A549 (cell line): Measurements from ENCODE around the gene RPL41. TPM values are rescaled to one million over a fixed set of nuclear protein-coding genes. Genes with fewer than 3 reads are reported as not detected.

Source experiments
- ATAC-seq, 2 experiments: fragments of 200-7000 bp in 1 of 2; fragments of >200 bp in 1 of 2; cut with Nextera tagmentation in 1 of 2; cut with Tn5 transposase in 1 of 2; 3 replicates each; pipeline versions ENCODE4 v1.8.0 to v1.9.1; 2018 to 2020; ENCODE audit warnings: mild to moderate bottlenecking in 1 of 2, moderate library complexity in 1 of 2
- CTCF ChIA-PET: fragments of 300-600 bp; sonication (Branson Sonifier 250); formaldehyde crosslinking; extraction: SDS; loops from one replicate; lab custom pipeline; 2021; ENCODE audit warnings: antibody characterized with exemption, inconsistent platforms; lab: Yijun Ruan, JAX
- POLR2A ChIA-PET: fragments of 350-600 bp; formaldehyde crosslinking; extraction: SDS; loops from one replicate; lab custom pipeline; 2021; ENCODE audit warnings: antibody characterized with exemption, inconsistent platforms; lab: Yijun Ruan, JAX
- DNase-seq, 2 experiments: peaks; one replicate each; pipeline versions ENCODE4 v3.0.0 to v3.0.0-alpha.2; 2011 to 2016; ENCODE audit warnings: low read depth in 1 of 2, low spot score in 1 of 2
- FAIRE-seq: peaks from 2 replicates; lab custom pipeline; 2011; peaks lifted over from hg19 to GRCh38; lab: Jason Lieb, UNC
- H3K27ac ChIP-seq, 2 experiments: fragments of >200 bp; sonication (Bioruptor Twin); formaldehyde crosslinking; 3 replicates each; pipeline ENCODE4 v1.5.1; 2016 to 2017
- H3K4me1 ChIP-seq: fragments of >200 bp; sonication (Bioruptor Twin); formaldehyde crosslinking; 3 replicates; pipeline ENCODE4 v1.6.1; 2016
- H3K4me2 ChIP-seq: fragments of >200 bp; sonication (Bioruptor Twin); formaldehyde crosslinking; 3 replicates; pipeline ENCODE4 v1.6.1; 2016
- H3K4me3 ChIP-seq: fragments of >200 bp; sonication (Bioruptor Twin); formaldehyde crosslinking; 3 replicates; pipeline ENCODE4 v1.5.1; 2016
- H3K9me3 ChIP-seq: fragments of >200 bp; sonication (Bioruptor Twin); formaldehyde crosslinking; 3 replicates; pipeline ENCODE4 v1.6.1; 2016
- ATOH8 ChIP-seq: fragments of 250-450 bp; sonication (Bioruptor Pico); IDR thresholded peaks from 2 replicates; pipeline ENCODE4 v1.5.0; 2020; ENCODE audit warnings: low read depth, mild to moderate bottlenecking, moderate library complexity
- BHLHE40 ChIP-seq: IDR thresholded peaks from 2 replicates; pipeline ENCODE4 v1.6.1; 2012; ENCODE audit warnings: low read depth, low read length, inconsistent platforms
- EHF ChIP-seq: fragments of 250-450 bp; sonication (Bioruptor Pico); IDR thresholded peaks from 2 replicates; pipeline ENCODE4 v1.5.0; 2020; ENCODE audit warnings: mild to moderate bottlenecking
- FOSB ChIP-seq: fragments of 250-450 bp; sonication (Bioruptor Pico); IDR thresholded peaks from 2 replicates; pipeline ENCODE4 v1.5.0; 2020; ENCODE audit warnings: mild to moderate bottlenecking, moderate library complexity
- FOSL2 ChIP-seq, 2 experiments: fragments of 450-650 bp in 1 of 2; fragments of >200 bp in 1 of 2; sonication (Bioruptor Twin) in 1 of 2; formaldehyde crosslinking; IDR thresholded peaks; 2 replicates each; pipeline versions ENCODE4 v1.5.0 to v1.6.1; 2016 to 2020; ENCODE audit warnings: mild to moderate bottlenecking in 1 of 2, moderate library complexity in 1 of 2
- HEYL ChIP-seq: fragments of 250-450 bp; sonication (Bioruptor Pico); IDR thresholded peaks from 2 replicates; pipeline ENCODE4 v1.8.0; 2021; ENCODE audit warnings: mild to moderate bottlenecking, moderate library complexity
- HOXA7 ChIP-seq: fragments of 250-450 bp; sonication (Bioruptor Pico); IDR thresholded peaks from 2 replicates; pipeline ENCODE4 v1.5.0; 2020; ENCODE audit warnings: mild to moderate bottlenecking, moderate library complexity
- JUN ChIP-seq, 2 experiments: fragments of >200 bp; sonication (Bioruptor Twin); formaldehyde crosslinking; IDR thresholded peaks; 2 replicates in 1 of 2; 3 replicates in 1 of 2; pipeline ENCODE4 v1.6.1; 2016 to 2017
- MAZ ChIP-seq: fragments of 150-350 bp; IDR thresholded peaks from 2 replicates; pipeline ENCODE4 v1.6.1; 2014; ENCODE audit warnings: antibody characterized with exemption, low read depth, low read length, borderline replicate concordance
- MYC ChIP-seq: IDR thresholded peaks from 2 replicates; pipeline ENCODE4 v1.6.1; 2012; ENCODE audit warnings: mild to moderate bottlenecking, inconsistent platforms, low read length, improper control_type of control experiment, borderline replicate concordance
- PHF8 ChIP-seq: fragments of 200-600 bp; sonication (generic); IDR thresholded peaks from 2 replicates; pipeline ENCODE4 v1.6.1; 2016; ENCODE audit warnings: low read depth, mild to moderate bottlenecking, antibody characterized with exemption, moderate library complexity, borderline replicate concordance
- POLR2A ChIP-seq: IDR thresholded peaks from 2 replicates; pipeline ENCODE4 v1.6.1; 2012; ENCODE audit warnings: mild to moderate bottlenecking, low read length
- SREBF2 ChIP-seq: fragments of 450-650 bp; IDR thresholded peaks from 2 replicates; pipeline ENCODE4 v1.6.1; 2014; ENCODE audit warnings: mild to moderate bottlenecking, moderate library complexity
- TFCP2L1 ChIP-seq: fragments of 250-450 bp; sonication (Bioruptor Pico); IDR thresholded peaks from 2 replicates; pipeline ENCODE4 v1.5.0; 2021; ENCODE audit warnings: mild to moderate bottlenecking
- WGBS: methylation state at CpG from one replicate; pipeline ENCODE4 v1.1.6; 2017; ENCODE audit errors: missing lambda C conversion rate; 5-methylcytosine and 5-hydroxymethylcytosine counted together
- polyA plus RNA-seq, 4 experiments: library from polyadenylated mRNA; depleted of rRNA in 3 of 4; stranded (reverse); fragments of >200 nt; fragmentation: RNase III in 1 of 4; extraction: RNeasy Plus Mini Kit Qiagen cat#74134 plus additional on column Dnase treatment in 1 of 4; gene quantifications; 2 replicates in 3 of 4; 3 replicates in 1 of 4; pipeline ENCODE4 v1.2.3, GENCODE V29; 2011 to 2017
- TF ChIP-seq, protein P1 (sequence below): IDR thresholded peaks from 2 replicates; pipeline ENCODE4 v1.6.1; 2012
- TF ChIP-seq, protein P2 (sequence below): IDR thresholded peaks from 2 replicates; pipeline ENCODE4 v1.6.1; 2012
- TF ChIP-seq, protein P3 (sequence below): fragments of 200-600 bp; sonication (generic); IDR thresholded peaks from 2 replicates; pipeline ENCODE4 v1.6.1; 2016; ENCODE audit warnings: antibody characterized with exemption, mild to moderate bottlenecking, moderate library complexity
- TF ChIP-seq, protein P4 (sequence below): fragments of >200 bp; sonication (Bioruptor Twin); formaldehyde crosslinking; IDR thresholded peaks from 3 replicates; pipeline ENCODE4 v1.6.1; 2016

Gene RPL41
- polyA plus RNA-seq, 2 of the 4 experiments (the other 2 are of a cell fraction), result 8,804 to 9,351 TPM

DNA sequence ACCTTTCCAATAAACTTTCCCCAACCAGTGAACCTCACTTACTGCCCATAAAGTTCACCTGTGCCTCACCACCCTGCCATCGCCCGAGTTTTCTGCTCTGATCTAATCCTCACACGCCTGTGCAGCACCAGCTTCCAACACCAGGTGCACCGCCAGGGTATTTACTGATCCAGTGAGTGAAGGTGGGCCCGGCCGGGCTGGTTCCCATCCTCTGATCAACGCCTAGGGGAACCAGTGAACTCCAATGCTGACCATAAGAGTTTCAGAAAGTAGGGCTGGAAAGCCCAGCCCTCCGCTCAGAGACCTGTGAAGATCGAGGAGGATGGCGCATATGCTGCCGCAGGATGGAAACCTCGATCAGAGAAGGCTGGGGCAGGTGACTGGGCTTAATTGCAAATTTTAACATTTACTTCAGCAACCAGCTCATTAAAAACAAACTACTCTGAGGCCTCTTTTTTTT, 35.3 kb downstream of the RPL41 start:
- no peak for FAIRE-seq
- POLR2A ChIA-PET, result interaction anchor here (0.8 to 1.4 kb wide), 7 partner anchors 10 to 178 kb away, joined by 3 to 19 read pairs (median 4); partner anchors contain the start of genes ESYT1, PA2G4, RAB5B and SMARCC2
- CTCF ChIA-PET, result interaction anchor here (0.7 to 5.3 kb wide), 9 partner anchors 9 to 38 kb away, joined by 3 to 27 read pairs (median 5); partner anchors contain the start of genes ESYT1, SMARCC2 and ZC3H10
- H3K9me3 ChIP-seq, result no peaks in the 10 kb centered on the region
- peak overlapping the region; percentile 53 for H3K4me3 ChIP-seq
- peak overlapping the region; percentile 82 for H3K4me2 ChIP-seq
- peak; percentile 80 to 94 for DNase-seq
- WGBS, result 3% methylated on average over 11 of the region's 12 CpGs
- peak; percentile 87 to 90 for ATAC-seq
- peak overlapping the region; percentile 92 to 93 for H3K27ac ChIP-seq
- TF ChIP-seq, protein P1, sequence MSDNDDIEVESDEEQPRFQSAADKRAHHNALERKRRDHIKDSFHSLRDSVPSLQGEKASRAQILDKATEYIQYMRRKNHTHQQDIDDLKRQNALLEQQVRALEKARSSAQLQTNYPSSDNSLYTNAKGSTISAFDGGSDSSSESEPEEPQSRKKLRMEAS, result peak; percentile 43; the same call in 1 of the 2 replicates
- 0 out of 2 replicates have a peak, but pooled peaks have one; percentile 19 for TF ChIP-seq POLR2A
- 0 out of 2 replicates have a peak, but pooled peaks have one; percentile 27 for TF ChIP-seq FOSB
- TF ChIP-seq SREBF2, result no peak
- H3K4me1 ChIP-seq, result peaks cover 13% of the 10 kb centered on the region; the same call in 2 of the 3 replicates

DNA sequence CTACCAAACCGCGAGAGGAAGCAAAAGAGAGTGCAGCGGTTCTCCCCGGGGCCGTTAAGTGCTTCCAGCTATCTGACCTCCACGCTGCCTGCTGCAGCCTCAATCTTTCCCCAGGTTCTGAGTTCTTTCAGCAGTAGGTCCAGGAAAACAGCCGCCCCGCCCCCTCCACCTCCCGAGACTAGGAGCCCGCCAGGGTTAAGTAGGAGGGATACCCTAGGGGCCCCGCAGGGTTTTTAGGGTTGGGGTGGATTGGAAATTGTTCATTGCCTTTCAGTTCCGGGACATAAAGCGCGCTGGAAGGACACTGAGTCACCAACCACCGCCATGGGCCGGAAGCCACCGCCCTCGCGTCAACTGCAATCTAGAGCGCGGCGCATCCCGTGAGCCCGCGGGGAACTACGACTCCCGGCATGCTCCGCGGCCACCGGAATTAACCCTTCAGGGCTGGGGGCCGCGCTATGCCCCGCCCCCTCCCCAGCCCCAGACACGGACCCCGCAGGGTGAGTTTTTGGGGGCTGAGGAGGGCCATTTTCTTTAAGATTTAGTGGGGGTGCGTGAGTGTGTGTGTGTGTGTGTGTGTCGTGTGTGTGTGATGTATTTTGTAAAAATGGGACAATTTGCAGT, 35.8 kb downstream of the RPL41 start, which contains the start of gene MYL6B:
TSS of gene MYL6B (plus strand) at position 456 of the 624 bp plus-strand sequence. CDS start 1,332 bp downstream, outside the sequence.
- Histone ChIP-seq H3K9me3 (no peaks in the 10 kb centered on the region), H3K4me1 (peaks cover 19% of the 10 kb centered on the region; the same call in 2 of the 3 replicates), H3K4me3 (peak within 1 kb of the TSS; percentile 53), H3K27ac (peak within 1 kb of the TSS; percentile 92 to 93), H3K4me2 (peak within 1 kb of the TSS; percentile 82)
- DNase-seq, result peak; percentile 94
- ATAC-seq, result peak; percentile 89 to 93
- FAIRE-seq, result no peak
- CTCF ChIA-PET, result interaction anchor here (0.6 to 5.3 kb wide), 10 partner anchors 9 to 340 kb away, joined by 3 to 27 read pairs (median 5); partner anchors contain the start of genes ESYT1, SMARCC2 and ZC3H10
- under 1% methylated on average over 35 of the region's 37 CpGs for WGBS
- POLR2A ChIA-PET, result interaction anchor here (0.8 to 1.4 kb wide), 7 partner anchors 9 to 178 kb away, joined by 3 to 19 read pairs (median 4); partner anchors contain the start of genes ESYT1, PA2G4, RAB5B and SMARCC2
- TF ChIP-seq FOSB (0 out of 2 replicates have a peak, but pooled peaks have one; percentile 4), FOSL2 (IDR thresholded peaks at IDR 0.05) (peak; percentile 42; the same call in 1 of the 2 replicates), FOSL2 (CRISPR knock-in tag; IDR thresholded peaks at IDR 0.05) (peak; percentile 85), PHF8 (peak; percentile 78; the same call in 1 of the 2 replicates), ATOH8 (no peak), MAZ (peak; percentile 75; the same call in 1 of the 2 replicates), HEYL (CRISPR knock-in tag) (no peak), POLR2A (peak; percentile 71), HOXA7 (0 out of 2 replicates have a peak, but pooled peaks have one; percentile 28), MYC (0 out of 2 replicates have a peak, but pooled peaks have one; percentile 33), EHF (CRISPR knock-in tag) (no peak), TFCP2L1 (CRISPR knock-in tag) (no peak), BHLHE40 (peak; percentile 58), JUN (IDR thresholded peaks at IDR 0.05) (peak; percentile 84 to 87)
- TF ChIP-seq, protein P2, sequence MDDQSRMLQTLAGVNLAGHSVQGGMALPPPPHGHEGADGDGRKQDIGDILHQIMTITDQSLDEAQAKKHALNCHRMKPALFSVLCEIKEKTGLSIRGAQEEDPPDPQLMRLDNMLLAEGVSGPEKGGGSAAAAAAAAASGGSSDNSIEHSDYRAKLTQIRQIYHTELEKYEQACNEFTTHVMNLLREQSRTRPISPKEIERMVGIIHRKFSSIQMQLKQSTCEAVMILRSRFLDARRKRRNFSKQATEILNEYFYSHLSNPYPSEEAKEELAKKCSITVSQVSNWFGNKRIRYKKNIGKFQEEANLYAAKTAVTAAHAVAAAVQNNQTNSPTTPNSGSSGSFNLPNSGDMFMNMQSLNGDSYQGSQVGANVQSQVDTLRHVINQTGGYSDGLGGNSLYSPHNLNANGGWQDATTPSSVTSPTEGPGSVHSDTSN, result peak; percentile 46; the same call in 1 of the 2 replicates
- TF ChIP-seq, protein P3, sequence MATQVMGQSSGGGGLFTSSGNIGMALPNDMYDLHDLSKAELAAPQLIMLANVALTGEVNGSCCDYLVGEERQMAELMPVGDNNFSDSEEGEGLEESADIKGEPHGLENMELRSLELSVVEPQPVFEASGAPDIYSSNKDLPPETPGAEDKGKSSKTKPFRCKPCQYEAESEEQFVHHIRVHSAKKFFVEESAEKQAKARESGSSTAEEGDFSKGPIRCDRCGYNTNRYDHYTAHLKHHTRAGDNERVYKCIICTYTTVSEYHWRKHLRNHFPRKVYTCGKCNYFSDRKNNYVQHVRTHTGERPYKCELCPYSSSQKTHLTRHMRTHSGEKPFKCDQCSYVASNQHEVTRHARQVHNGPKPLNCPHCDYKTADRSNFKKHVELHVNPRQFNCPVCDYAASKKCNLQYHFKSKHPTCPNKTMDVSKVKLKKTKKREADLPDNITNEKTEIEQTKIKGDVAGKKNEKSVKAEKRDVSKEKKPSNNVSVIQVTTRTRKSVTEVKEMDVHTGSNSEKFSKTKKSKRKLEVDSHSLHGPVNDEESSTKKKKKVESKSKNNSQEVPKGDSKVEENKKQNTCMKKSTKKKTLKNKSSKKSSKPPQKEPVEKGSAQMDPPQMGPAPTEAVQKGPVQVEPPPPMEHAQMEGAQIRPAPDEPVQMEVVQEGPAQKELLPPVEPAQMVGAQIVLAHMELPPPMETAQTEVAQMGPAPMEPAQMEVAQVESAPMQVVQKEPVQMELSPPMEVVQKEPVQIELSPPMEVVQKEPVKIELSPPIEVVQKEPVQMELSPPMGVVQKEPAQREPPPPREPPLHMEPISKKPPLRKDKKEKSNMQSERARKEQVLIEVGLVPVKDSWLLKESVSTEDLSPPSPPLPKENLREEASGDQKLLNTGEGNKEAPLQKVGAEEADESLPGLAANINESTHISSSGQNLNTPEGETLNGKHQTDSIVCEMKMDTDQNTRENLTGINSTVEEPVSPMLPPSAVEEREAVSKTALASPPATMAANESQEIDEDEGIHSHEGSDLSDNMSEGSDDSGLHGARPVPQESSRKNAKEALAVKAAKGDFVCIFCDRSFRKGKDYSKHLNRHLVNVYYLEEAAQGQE, result peak; percentile 35
- TF ChIP-seq, protein P4, sequence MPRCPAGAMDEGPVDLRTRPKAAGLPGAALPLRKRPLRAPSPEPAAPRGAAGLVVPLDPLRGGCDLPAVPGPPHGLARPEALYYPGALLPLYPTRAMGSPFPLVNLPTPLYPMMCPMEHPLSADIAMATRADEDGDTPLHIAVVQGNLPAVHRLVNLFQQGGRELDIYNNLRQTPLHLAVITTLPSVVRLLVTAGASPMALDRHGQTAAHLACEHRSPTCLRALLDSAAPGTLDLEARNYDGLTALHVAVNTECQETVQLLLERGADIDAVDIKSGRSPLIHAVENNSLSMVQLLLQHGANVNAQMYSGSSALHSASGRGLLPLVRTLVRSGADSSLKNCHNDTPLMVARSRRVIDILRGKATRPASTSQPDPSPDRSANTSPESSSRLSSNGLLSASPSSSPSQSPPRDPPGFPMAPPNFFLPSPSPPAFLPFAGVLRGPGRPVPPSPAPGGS, result peak; percentile 67; the same call in 1 of the 3 replicates
- TF ChIP-seq, protein P1, result peak; percentile 42
